Stimulated activated CD4-positive, alpha-beta T cell treated with anti-CD3 and anti-CD28 coated beads, Interleukin-15, amount 100 ng/mL, for 48 hours (primary cell): ENCODE results near the gene MLN.
A peak's percentile ranks its signal among the peaks of the same experiment; 100 is the strongest.

Experiments
- DNase-seq, 2 donors: peaks; one replicate each; pipeline ENCODE4 v3.0.0-alpha.2; 2020; ENCODE audit warnings: low read depth in 2 of 2

The MLN gene

DNA sequence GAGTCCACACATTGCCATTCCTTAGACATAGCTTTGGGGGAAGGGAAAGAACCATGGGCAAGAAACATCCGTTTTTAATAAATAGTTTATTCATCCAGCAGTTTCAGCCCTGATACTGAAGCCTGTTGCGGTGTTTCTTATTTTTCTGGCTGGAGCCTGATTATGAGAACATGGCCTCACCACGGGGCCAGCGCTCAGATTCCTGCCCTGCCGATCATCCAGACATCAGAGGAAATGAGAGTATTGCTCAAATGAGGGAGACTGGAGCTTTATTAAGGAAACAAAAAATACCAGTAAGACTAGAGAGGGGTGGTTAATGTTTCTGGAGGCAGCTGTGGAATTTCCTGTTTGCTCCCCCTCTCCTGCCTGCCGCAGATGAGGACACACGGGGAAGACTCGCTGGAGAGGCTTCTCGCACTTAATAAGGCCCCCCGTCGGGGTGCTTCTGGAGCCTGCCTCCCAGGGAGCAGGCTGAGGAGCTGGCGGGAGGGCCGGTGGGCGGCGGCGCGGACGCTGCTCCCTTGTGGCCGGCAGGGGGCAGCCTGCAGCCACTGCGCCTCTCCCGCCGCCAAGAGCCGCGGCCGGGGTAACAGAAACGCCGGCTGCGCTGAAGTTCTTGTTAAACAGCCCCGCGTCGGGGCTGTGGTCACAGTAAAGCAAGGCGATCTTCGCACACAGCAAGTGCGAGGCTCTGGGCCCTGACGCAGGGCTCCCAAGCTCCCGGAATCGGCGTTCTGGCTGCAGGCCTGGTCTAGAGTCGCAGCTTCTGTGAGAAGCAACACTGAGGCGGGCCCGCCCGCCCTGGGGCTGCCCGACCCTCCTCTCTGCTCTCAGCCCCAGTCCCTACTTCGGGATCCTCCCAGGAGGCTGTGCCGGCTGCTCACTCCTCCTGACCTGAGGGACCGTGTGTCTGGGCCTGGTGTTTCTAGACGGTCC is 32.4 kb downstream of the MLN start:
- peak; percentile 34 to 48 for DNase-seq

DNA sequence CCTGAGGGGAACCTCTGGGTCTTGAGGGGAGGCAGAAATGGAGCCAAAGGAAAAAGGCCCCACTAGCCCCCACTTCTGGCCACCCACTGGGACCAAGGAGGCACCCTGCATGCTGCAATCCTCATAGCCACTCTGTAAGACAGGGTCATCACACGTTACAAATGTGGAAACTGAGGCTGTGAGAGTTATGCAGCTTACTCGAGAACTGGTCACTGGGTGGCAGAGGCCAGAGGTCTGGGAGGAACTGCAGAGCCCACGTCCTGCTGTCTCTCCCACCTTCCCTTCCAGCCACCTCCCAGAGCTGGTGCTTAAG is 33.0 kb downstream of the MLN start:
- DNase-seq = no peak

DNA sequence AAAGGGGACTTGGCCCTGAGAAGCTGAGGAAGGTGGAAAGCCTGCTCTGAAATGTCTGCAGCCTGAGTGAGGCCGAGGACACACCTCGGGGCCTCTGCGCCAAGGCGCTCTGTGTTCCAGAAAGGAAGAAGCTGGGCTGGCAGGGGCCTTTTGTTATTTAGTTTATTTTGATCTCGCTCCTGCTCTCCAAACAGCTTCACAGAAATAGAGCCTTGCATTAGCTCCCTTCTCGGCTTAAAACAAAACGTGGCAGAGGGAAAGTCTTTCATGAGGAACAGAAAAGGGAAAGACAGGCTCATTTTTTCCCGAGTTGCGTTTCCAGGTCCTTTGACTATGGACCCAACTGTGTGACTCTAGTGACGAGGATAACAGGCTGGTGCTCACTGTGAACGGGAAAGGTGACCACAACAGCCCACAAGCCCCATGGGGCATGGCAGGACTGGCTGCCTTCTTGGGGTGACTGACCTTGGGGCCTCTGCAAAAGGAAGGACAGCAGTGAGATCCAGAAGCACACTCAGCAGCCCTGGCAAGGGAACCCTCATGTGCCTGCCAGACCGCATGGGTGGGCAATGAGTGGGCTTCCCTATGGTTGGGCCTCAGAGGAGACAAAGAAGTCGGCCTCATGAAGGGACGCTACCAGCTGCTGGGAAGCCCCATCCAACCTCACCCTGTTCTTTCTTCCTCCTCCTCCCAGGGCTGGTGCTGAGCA is 33.5 kb downstream of the MLN start:
- DNase-seq = no peak

DNA sequence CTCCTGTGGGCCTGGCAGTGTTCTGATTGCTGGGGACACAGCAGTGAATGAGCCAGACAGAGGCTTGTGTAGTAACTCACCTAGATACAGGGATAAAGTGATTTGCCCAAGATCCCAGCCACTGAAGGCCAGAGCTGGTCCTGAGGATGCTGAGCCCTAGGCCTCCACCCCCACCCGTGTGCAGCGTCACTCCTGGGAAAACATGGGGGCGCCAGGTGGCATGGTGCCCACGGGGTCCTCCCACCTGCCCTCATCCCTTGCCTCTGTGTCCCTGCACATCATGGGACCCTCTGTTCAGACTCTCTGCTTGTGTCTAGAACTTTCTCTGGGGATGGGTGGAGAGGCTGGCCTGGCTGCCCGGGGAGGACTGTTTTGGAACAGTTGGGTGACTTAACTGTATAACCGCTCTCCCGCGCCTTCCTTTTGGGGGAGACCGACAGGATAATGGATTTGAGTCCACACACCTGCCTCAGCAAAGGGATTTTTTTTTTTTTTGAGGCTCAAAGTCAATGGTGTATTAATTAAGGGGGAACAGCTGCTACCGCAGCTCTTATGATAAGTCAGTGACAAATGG is 34.5 kb downstream of the MLN start:
- no peak for DNase-seq

DNA sequence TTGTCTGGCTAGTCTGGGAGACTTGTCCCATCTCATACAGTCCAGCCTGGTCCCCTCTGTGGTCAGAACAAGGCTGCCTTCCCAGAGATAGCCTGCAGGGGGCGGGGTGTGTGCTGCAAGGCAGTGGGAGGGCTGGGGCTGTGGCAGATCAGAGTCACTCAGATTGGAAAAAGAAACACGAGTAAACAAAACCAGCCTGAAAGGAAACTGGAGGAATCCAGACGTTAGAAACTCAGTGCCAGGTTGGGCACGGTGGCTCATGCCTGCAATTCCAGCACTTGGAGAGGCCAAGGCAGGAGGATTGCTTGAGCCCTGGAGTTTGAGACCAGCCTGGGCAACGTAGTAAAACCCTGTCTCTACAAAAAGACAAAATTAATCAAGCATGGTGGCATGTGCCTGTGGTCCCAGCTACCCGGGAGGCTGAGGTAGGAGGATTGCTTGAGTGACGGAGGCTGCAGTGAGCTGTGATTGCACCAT is 35.1 kb downstream of the MLN start:
- DNase-seq = peak; percentile 54 to 71

DNA sequence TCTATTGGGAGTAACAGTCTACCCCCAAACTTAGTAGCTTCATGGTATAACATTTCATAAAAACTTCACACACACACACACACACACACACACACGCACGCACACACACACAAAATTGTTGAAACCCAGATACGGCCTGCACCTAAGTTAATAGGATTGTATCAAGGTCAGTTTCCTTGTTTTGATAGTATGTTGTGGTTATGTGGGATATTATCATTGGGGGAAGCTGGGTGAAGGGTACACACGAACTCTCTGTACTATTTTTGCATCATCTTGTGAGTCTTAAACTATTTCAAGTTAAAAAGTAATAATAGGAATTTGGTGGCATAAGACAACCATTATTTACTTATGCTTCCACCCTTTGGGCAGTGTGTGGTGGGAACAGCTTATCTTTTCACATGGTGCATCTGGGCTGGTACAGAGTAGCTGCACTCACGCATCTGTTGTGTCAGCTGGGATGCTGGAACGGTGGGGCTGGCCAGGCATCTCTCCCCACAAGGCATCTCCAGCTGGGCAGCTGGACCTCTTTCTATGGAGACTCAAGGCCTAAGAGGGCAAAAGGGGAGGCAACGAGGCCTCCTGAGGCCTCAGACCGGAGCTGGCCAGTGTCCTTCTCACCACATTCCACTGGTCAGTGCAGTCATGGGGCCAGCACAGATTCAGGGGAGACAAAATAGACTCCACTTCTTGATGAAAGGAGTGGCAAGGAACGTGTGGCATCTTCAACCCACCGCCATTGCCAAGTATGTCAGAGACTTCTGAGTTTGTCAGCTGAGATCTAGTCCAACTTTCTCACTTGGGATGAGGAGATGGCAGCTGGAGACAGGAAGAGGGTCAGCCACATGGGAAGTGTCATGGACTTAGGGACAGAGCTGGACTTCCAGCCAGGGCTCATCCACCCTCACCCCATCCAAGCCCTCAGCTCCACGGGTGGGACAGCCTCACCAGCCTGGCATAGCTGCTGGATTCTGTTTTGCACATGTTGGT is 36.6 kb downstream of the MLN start:
- no peak for DNase-seq

DNA sequence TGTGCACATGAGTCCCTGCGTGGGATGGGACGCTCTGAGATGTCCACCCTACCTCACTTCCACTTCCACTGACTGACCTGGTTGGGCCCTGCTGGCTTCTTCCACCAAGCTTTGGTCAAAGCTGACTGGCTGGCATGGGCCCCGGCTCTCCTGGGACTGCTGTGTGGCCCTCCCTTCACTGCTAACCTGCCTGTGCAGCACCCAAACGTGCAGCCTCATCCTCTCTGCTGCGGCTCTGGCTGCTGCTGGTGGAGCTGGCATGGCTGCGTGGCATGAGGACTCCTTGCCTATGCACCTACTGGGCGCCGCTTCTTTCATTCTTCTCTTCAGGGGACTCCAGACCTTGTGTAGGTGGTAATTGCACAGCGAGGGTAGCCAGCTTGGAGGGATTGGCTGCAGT is 38.4 kb downstream of the MLN start:
- DNase-seq = no peak

DNA sequence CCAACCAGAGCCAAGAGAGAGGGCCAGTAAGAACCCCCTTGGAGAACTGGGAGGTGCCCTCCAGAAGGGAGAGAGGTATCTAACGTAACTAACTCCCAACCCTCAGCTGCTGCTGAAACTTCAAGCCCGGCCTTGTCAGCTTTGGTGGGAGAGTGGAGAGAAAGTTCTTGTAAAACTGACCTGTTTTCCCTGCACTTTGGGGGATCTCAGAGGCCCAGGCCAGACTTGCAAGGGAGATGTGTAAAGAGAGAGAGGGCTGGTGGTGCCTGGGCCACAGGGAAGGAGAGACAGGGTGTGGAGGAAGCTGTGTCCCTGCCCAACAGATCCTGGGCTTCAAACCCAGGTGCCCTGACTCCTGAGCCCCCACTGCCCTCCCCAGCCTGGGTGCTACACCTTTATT is 39.8 kb downstream of the MLN start:
- DNase-seq = no peak

DNA sequence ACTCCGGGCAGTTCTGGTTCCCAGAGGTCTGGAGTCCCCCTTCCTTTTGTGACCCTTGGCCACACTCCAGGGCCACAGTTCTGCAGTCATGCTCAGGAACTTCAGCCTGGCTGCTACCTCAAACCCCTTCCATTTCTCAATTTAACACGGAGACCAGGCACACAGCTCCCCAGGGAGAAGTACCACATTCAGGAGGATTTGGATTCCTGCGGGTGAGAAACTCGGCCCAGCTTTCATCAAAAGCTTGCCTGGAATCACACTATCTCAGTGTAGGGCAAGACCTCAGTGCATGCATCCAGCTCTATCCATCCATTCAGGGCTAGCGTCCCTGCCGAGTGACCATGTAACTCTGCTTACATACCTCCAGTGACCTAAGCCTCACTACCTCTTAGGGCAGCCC is 40.3 kb downstream of the MLN start:
- no peak for DNase-seq

DNA sequence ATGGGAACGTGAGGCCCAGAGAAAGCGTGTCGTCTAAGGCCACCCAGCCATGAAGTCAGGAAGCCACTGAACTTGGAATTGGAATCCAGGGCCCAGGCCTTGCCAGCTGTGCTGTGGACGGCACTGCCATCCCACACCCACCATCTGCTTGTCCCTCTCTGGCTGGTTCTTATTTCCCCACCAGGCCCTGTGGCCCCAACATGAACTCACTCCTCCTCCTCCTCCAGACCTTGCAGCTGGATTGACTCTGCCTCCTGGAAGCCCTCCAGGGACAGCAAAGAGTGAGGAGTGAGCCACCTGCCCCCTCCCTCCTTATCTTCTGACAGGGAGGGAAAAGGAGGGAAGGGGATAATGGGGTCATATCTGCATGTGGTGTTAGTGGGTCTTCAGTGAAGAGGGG is 41.1 kb downstream of the MLN start:
- DNase-seq = no peak

DNA sequence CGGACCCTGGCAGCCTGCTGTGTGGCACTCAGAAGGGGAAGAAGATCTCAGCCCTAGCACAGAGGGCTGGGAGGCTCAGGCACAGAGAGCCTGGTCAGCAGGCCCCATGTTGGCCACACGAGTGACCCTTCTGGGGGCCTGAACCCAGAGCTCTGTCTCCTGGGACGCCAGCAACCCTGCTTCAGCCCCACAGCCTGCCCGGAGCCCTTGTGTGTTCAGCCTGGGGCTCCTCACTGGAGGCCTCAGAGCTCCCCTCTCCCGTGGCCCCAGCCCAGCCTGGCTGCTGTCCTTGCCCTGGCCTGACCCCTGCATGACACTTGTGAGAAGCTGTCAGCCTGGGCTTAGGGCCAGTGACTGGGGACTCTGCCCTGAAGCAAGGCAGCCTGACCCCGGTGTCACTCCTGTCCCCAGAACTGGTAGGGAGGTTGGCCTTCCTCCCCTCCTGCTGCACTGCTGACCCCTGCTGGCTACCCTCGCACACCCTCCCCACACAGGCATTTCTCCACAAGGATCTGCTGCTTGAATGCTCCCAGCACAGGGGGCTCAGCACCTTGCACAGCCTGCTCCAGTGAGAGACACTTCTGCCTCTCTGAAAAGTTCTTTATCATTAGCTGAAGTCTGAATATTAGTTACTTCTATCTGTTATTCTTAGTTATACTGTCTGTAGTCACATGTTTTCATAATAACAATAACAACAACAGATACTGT is 41.7 kb downstream of the MLN start:
- peak in 1 of 2 donors; percentile 27 for DNase-seq

DNA sequence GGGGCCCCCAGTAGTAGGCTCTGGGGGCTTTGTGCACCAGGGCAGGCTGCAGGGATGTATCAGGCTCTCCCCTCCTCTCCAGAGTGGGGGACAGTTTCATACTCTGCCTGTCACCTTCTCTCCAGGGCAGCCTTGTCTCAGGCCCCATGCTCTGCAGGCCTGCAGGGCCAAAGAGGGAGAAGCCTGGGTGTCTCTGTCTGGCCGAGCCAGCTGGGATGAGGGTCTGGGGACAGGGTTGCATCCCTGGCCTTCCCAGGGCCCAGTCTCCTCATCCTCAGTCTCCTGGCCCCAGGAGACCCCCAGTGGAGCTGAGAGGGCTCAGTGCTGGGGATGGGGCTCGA is 42.3 kb downstream of the MLN start:
- DNase-seq = no peak

DNA sequence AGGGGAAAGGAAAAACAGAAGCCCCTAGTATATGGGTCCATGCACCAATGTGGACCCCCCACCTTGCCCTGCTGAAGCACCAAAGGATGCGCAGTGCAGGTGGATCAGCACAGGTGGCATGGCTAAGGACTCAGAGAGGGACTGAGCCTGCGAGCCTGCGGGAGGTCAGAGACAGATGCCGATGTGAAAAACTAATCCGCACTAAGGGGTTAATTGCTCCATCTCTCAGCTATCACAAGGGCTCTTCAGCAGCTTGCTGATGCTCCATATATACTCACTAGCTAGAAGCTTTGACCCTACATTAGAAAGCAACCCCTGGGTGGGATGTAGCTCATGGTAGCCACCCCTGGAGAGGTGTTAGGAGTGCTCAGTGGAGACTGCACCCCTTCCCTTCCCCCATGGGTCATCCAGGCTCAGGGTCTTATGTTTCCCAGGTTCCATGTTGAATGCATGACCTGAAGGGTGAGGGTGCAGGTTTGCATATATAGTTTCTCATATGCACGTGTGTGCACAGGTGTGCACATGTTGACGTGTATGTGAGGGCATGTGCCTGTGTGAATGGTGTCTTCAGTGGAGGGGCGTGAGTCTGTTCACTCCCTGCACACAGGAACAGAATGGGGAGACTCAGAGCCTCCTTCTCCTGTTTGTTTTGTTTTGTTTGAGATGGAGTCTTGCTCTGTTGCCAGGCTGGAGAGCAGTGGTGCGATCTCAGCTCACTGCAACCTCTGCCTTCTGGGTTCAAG is 43.7 kb downstream of the MLN start:
- no peak for DNase-seq

DNA sequence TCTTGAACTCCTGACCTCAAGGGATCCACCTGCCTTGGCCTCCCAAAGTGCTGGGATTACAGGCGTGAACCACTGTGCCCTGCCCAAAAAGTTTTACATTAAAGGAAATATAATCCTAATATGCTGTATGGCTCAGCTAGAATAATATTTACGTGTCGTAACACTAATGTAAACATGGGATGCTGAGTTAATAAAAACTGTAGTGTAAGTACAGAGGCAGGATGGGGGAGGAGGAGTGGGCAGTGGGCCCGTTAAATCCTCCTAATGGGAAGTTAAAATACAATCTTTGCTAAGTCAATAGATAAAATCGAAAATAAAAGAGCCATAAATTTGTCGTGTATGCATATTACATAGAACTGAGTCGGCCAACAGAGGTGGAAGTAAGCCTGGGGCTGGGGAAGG is 45.0 kb downstream of the MLN start:
- no peak for DNase-seq

DNA sequence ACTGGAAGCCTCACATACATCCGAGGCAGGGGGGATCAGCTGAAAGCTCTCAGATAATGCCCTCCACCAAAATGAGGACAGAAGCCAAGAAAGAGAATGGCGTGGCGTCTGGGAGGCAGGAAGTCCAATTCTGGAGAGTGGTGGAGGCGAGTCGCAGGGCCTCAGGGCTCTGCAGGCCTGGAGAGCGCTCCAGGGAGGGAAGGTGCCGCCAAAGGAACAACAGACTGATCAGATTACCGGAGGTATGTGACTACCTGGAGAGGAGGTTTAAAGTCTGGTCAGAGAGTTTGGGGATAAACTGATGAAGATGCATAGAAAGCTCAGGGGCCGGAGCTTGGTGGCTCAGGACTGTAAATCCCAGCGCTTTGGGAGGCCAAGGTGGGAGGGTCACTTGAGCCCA is 45.9 kb downstream of the MLN start:
- DNase-seq = no peak

DNA sequence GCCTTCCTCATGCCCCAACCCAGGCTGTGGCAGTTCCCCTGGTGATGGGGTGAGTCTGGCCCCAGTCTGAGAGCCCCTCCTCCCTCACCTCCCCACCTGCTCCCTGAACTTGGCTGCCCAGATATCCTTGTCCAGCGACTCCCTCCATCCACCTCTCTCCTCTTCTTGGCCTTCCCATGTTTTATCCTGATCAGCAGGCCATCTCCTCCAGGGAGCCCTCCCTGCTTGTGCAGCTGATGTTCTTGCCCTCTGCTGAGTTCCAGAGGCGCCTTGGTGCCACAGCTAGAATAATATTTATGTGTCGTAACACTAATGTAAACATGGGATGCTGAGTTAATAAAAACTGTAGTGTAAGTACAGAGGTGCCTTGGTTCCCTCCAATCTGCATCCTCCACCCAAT is 46.7 kb downstream of the MLN start:
- no peak for DNase-seq

DNA sequence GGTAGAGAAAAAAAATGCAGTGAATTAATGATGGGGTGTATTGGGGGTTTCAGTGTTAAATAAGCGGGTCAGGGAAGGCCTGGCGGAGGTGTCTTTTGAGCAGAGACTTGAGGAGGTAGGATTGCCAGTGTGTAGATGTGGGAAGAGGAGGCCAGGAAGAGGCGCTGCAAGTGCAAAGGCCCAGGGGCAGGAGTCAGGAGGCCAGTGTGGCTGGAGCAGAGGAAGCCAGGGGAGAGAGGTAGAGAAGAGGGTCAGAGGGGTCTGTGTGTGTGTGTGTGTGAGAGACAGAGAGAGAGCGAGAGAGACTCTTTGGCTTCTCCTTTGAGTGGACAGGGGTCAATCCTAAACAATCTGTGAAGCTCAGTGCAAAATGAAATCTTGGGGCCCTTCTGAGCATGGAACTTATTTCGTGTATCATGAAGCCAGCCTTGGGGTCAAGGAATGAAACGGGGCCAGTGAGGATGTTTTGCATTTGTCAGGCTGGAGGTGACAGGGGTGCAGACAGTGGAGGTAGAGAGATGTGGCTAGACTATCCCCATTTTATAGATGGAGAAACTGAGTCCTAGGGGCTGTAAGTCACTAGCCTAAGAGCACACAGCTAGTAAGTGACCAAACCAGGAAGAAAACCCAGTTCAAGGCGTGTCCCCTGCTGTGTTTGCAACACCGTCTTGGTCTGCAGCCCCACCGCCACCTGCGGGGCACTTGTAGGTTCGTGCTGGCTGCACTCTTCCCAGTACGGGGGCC is 47.4 kb downstream of the MLN start:
- no peak for DNase-seq

DNA sequence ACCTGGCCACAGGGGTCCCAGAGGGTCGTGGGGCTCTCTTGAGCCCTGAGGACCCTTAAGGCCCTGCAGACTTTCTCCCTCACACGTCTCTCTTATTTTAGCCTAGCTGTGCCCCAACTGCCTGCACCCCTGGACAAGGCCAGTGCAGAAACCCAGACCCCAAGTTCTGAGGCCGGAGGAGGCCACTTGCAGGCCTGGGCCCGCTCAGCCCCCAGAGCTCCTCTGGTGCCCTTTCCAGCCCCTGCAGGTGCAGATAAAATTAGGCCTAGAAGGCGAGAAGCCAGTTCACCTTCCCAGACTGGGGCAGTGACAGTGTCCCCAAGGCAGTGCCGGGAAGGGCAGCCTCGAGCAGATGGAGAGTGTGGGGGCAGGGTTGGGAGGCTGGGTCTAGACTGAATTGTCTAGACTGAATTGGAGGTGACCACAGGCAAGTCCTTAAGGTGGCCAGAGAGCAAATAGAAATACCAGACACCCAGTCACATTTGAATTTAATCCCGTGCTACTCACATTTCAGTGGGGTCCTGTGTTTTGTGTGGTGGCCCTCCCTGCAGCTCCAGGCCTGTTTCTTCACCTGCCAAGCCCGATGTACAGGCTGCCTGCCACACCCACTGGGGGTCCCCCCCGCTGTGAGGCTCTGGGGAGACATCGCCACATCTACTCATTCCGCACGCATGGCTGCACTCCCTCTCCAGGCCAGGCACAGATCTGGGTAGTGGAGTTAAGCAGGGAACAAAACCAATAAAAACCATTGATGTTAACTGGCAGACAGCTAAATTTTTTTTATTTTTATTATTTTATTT is 48.5 kb downstream of the MLN start:
- DNase-seq = no peak

DNA sequence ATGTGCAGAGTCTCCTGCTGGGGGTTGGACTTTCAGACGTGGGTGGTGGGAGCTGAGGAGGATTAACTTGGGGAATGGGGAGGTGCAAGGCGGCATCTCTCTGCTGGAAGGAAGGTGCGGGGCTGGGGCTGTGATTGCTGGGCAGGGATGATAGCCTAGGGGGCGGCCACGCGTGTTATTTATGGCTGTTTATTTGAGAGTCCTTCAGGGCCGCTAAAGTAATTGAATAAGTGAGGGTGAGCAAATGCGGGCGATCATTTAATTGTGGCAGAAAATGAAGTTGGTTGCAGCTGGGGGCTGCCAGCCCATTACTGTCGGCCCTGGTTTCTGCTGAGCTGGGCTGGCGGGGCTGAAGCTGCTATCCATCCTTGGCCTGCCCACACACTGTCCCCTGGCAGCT is 49.6 kb downstream of the MLN start:
- DNase-seq = no peak
